ENCODE data around the gene ITPRID2. TPM values are rescaled to one million over a fixed set of nuclear protein-coding genes. Genes with fewer than 3 reads are reported as not detected.
A peak's percentile ranks its signal among the peaks of the same experiment; 100 is the strongest.

ITPRID2 gene
- polyA plus RNA-seq, 4 donors, result 39.4 to 108 (median 46.8) TPM

DNA sequence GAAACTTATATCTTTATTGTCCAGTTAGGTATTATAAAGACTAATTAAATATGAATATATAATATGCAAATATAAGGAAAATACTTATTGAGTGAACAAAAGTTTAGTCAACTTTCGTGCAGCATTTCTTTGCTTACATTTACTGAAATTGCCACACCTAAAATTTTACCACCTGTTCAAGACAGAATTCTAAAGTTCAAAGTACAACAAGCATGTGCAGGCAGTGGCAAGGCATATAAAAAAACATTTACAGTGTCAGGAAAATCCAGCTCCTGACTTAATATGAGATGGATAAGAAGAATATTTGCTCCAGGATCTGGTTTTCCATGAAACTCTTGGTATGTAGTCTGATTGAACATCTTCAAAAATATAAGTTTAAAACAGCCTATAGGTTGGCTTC lies 4.8 kb downstream of the ITPRID2 start:
- Histone ChIP-seq H3K27ac (ENCODE audit: low read depth in 1 of 3, low read length in 2 of 3) (peak overlapping the region in 1 of 3 donors; percentile 99), H3K9me3 (ENCODE audit: control insufficient read depth in 2 of 2, insufficient read depth in 1 of 2, low read depth in 1 of 2, low read length in 1 of 2) (no peaks in the 10 kb centered on the region), H3K4me1 (ENCODE audit: control insufficient read depth in 3 of 3, insufficient read depth in 2 of 3, low read depth in 1 of 3, low read length in 2 of 3) (peaks cover 0 to 11% (median 0%) of the 10 kb centered on the region in 3 donors), H3K27me3 (ENCODE audit: control insufficient read depth in 3 of 3, insufficient read depth in 3 of 3, low read length in 3 of 3) (no peaks in the 10 kb centered on the region), H3K36me3 (ENCODE audit: control insufficient read depth in 3 of 3, insufficient read depth in 2 of 3, low read depth in 1 of 3, low read length in 3 of 3) (peaks cover 2 to 6% (median 5%) of the 10 kb centered on the region in 3 donors), H3K4me3 (ENCODE audit: low read depth in 1 of 3, low read length in 3 of 3) (peak overlapping the region in 1 of 3 donors; percentile 10)
- DNase-seq (peak; percentile 81 to 83), FAIRE-seq (peak; percentile 19)
- WGBS, 3 donors, result 21 to 63% (median 33%) methylated on average over 1 of the region's 1 CpG

DNA sequence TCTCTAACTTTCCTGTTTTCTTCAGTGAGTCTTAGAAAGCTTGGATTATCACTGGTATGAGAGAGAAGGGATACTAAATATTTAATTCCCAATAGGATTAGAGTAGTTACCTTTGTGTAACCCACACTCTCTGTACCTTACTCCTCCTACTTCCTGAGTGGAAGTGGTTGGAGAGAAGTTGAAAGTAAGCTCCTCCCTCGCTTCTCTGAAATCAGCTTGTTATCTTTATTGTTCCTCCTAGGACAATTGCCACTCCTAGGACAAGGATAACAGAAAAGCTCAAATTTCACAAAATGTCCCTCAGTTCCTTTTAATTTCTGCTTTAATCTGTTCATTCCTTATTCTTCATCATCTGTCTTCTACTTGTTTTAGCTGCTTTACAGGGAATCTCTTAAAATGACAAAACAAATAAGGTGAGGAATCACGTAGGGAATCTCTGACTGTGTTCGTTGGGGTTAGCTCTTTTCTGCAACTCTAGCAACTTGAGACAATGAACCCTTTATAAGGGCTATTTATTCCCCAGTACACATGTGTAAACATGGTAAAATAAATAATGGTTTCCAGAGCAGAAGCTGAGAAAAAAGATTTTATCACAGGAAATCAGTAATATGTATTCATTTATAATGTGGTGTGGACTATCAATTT lies 8.6 kb downstream of the ITPRID2 start:
- Histone ChIP-seq H3K36me3 (ENCODE audit: control insufficient read depth in 3 of 3, insufficient read depth in 2 of 3, low read depth in 1 of 3, low read length in 3 of 3) (peaks cover 4 to 11% (median 9%) of the 10 kb centered on the region in 3 donors), H3K4me1 (ENCODE audit: control insufficient read depth in 3 of 3, insufficient read depth in 2 of 3, low read depth in 1 of 3, low read length in 2 of 3) (peaks cover 0 to 14% (median 0%) of the 10 kb centered on the region in 3 donors), H3K27me3 (ENCODE audit: control insufficient read depth in 3 of 3, insufficient read depth in 3 of 3, low read length in 3 of 3) (no peaks in the 10 kb centered on the region), H3K4me3 (ENCODE audit: low read depth in 1 of 3, low read length in 3 of 3) (no peak overlapping the region), H3K9me3 (ENCODE audit: control insufficient read depth in 2 of 2, insufficient read depth in 1 of 2, low read depth in 1 of 2, low read length in 1 of 2) (no peaks in the 10 kb centered on the region), H3K27ac (ENCODE audit: low read depth in 1 of 3, low read length in 2 of 3) (peak overlapping the region in 1 of 3 donors; percentile 16)
- no peak for FAIRE-seq
- WGBS, 3 donors, result 22 to 44% (median 40%) methylated on average over 3 of the region's 3 CpGs
- peak; percentile 31 to 55 for DNase-seq

DNA sequence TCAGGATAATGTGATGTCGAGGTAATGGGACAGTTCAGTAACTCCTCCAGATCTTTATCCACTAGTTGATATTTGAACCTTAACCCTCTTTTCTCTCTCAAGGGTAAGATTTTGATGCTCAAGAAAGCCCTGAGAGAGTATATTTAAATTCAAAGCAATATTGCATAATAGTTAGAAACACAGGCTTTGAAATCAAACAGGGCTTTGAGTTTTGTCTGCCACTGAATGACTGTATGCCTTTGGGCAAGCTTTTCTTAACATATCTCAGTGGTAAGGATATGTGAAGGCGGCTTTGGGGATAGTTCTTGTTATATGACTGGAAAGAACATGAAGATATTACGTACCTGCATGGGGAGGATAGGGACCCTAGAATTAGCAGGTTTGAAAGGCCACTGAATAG lies 11.1 kb downstream of the ITPRID2 start:
- H3K4me1 ChIP-seq (ENCODE audit: control insufficient read depth in 3 of 3, insufficient read depth in 2 of 3, low read depth in 1 of 3, low read length in 2 of 3), result peaks cover 0 to 14% (median 0%) of the 10 kb centered on the region in 3 donors
- H3K27me3 ChIP-seq (ENCODE audit: control insufficient read depth in 3 of 3, insufficient read depth in 3 of 3, low read length in 3 of 3), result no peaks in the 10 kb centered on the region
- no peak overlapping the region for H3K27ac ChIP-seq (ENCODE audit: low read depth in 1 of 3, low read length in 2 of 3)
- FAIRE-seq (no peak), DNase-seq (no peak)
- H3K4me3 ChIP-seq (ENCODE audit: low read depth in 1 of 3, low read length in 3 of 3), result no peak overlapping the region
- no peaks in the 10 kb centered on the region for H3K9me3 ChIP-seq (ENCODE audit: control insufficient read depth in 2 of 2, insufficient read depth in 1 of 2, low read depth in 1 of 2, low read length in 1 of 2)
- 73 to 87% (median 74%) methylated on average over 3 of the region's 3 CpGs for WGBS, 3 donors
- H3K36me3 ChIP-seq (ENCODE audit: control insufficient read depth in 3 of 3, insufficient read depth in 2 of 3, low read depth in 1 of 3, low read length in 3 of 3), result peaks cover 4 to 15% (median 11%) of the 10 kb centered on the region in 3 donors

DNA sequence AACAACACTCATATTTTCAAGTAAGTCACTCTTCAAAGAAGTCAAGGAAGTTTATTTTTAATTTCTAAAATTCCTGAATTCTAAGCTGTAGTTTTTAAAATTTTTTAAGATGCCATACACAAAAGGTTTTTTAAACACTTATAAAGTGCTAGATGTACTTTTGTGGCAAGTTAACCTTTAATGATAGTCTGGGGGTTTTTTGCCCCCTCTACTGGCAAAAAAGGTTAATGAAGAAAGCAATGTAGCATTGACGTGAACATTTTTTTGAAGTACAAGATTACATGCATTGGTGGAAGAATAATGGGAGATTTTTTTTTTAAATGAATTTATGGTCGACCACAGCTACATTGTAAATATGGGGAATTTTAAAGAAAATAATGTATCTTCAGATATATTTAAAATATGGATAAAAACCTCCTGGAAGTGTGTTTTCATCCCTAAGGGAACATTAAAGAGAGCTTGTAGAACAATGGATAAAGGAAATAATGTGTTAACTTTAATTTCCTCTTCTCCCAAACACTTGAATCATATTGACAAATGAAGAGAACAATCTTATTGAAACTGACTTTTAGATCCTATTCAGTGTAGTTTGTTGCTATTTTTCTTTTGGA lies 12.6 kb downstream of the ITPRID2 start:
- Histone ChIP-seq H3K27me3 (ENCODE audit: control insufficient read depth in 3 of 3, insufficient read depth in 3 of 3, low read length in 3 of 3) (no peaks in the 10 kb centered on the region), H3K9me3 (ENCODE audit: control insufficient read depth in 2 of 2, insufficient read depth in 1 of 2, low read depth in 1 of 2, low read length in 1 of 2) (no peaks in the 10 kb centered on the region), H3K27ac (ENCODE audit: low read depth in 1 of 3, low read length in 2 of 3) (no peak overlapping the region), H3K4me1 (ENCODE audit: control insufficient read depth in 3 of 3, insufficient read depth in 2 of 3, low read depth in 1 of 3, low read length in 2 of 3) (peaks cover 0 to 14% (median 0%) of the 10 kb centered on the region in 3 donors), H3K4me3 (ENCODE audit: low read depth in 1 of 3, low read length in 3 of 3) (no peak overlapping the region), H3K36me3 (ENCODE audit: control insufficient read depth in 3 of 3, insufficient read depth in 2 of 3, low read depth in 1 of 3, low read length in 3 of 3) (peaks cover 4 to 15% (median 9%) of the 10 kb centered on the region in 3 donors)
- DNase-seq, result peak; percentile 37 to 58
- WGBS, 3 donors, result 13 to 14% (median 13%) methylated on average over 2 of the region's 2 CpGs
- FAIRE-seq, result no peak

DNA sequence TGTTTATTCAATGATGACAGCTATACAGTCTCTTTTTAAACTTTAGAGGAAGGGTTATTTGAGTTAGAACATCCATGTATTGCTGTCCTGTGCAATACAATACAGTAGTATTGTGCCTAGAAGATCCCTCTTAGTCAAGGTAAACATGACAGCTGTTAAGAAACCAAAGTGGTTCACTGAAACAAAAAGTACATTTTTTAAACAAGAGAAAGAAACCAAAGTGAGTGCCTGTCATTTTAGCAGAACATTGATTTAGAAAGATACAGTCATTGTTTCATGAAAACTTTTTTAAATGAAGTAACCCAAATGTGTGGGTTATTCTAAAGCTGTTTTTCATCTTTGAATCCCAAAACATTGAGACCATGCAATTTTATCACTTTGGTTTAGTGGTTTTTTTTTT lies 15.5 kb downstream of the ITPRID2 start:
- Histone ChIP-seq H3K27me3 (ENCODE audit: control insufficient read depth in 3 of 3, insufficient read depth in 3 of 3, low read length in 3 of 3) (no peaks in the 10 kb centered on the region), H3K9me3 (ENCODE audit: control insufficient read depth in 2 of 2, insufficient read depth in 1 of 2, low read depth in 1 of 2, low read length in 1 of 2) (no peaks in the 10 kb centered on the region), H3K27ac (ENCODE audit: low read depth in 1 of 3, low read length in 2 of 3) (no peak overlapping the region), H3K4me1 (ENCODE audit: control insufficient read depth in 3 of 3, insufficient read depth in 2 of 3, low read depth in 1 of 3, low read length in 2 of 3) (peaks cover 3 to 13% (median 3%) of the 10 kb centered on the region in 3 donors), H3K4me3 (ENCODE audit: low read depth in 1 of 3, low read length in 3 of 3) (no peak overlapping the region), H3K36me3 (ENCODE audit: control insufficient read depth in 3 of 3, insufficient read depth in 2 of 3, low read depth in 1 of 3, low read length in 3 of 3) (peaks cover 2 to 13% (median 8%) of the 10 kb centered on the region in 3 donors)
- DNase-seq (no peak), FAIRE-seq (no peak)

DNA sequence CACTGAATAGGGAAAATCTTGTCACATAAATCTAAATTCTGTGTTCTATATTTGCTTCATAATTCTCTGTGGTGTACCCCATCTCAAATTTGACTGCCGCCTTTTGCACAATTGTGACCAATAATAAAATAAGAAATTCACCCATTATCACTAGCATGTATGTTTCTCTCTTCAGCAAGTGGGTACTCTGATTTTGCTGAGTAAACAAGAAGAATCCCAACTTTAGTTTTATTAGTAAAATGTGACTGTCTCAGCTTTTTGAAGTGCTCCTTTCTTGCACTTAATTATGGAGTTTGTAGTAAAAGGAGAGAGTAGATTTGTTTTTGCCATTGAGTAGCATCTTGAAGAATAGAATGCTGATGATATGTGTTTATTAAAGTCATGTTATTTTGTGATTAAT lies 16.1 kb downstream of the ITPRID2 start:
- H3K36me3 ChIP-seq (ENCODE audit: control insufficient read depth in 3 of 3, insufficient read depth in 2 of 3, low read depth in 1 of 3, low read length in 3 of 3), result peaks cover 2 to 13% (median 5%) of the 10 kb centered on the region in 3 donors
- no peaks in the 10 kb centered on the region for H3K27me3 ChIP-seq (ENCODE audit: control insufficient read depth in 3 of 3, insufficient read depth in 3 of 3, low read length in 3 of 3)
- H3K9me3 ChIP-seq (ENCODE audit: control insufficient read depth in 2 of 2, insufficient read depth in 1 of 2, low read depth in 1 of 2, low read length in 1 of 2), result no peaks in the 10 kb centered on the region
- no peak overlapping the region for H3K27ac ChIP-seq (ENCODE audit: low read depth in 1 of 3, low read length in 2 of 3)
- no peak for DNase-seq
- no peak for FAIRE-seq
- 90 to 97% (median 92%) methylated on average over 1 of the region's 1 CpG for WGBS, 3 donors
- peaks cover 3 to 11% (median 3%) of the 10 kb centered on the region in 3 donors for H3K4me1 ChIP-seq (ENCODE audit: control insufficient read depth in 3 of 3, insufficient read depth in 2 of 3, low read depth in 1 of 3, low read length in 2 of 3)
- no peak overlapping the region for H3K4me3 ChIP-seq (ENCODE audit: low read depth in 1 of 3, low read length in 3 of 3)

DNA sequence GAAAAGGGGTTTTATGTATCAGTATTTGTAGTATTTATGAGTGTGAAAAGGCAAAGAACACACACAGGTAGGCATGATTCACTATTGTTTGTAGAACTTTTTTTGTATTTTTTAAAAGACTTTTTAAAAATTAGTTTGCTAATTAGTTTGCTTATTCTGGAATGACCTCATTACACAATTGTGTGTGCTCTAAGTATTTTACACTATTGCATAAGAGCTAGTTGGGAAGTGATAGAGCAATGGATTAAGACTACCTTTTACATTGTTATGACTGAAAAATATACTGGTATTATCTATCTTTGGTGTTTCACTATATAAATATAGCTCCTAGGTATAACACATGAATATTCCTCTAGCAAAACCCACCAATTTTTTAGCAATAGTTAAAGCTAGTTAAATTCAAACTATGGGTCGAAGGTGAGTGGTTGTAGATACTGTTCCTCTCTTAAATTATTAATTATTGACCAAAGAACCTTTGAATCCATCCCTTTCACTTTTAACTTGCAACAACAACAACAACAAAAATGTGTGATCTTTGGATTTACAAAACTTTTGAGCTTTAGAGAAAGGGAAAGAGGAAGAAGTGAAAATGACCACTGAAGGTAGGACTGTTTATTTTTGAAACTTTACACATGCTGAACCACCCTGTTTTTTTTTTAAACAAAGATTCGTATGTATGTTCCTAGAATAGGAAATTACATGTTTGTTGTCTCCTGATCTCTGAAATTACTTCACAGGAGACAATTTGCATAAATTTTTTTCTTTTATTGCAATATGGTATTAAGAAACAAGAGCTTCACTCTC lies 18.7 kb downstream of the ITPRID2 start:
- peak; percentile 83 for FAIRE-seq

DNA sequence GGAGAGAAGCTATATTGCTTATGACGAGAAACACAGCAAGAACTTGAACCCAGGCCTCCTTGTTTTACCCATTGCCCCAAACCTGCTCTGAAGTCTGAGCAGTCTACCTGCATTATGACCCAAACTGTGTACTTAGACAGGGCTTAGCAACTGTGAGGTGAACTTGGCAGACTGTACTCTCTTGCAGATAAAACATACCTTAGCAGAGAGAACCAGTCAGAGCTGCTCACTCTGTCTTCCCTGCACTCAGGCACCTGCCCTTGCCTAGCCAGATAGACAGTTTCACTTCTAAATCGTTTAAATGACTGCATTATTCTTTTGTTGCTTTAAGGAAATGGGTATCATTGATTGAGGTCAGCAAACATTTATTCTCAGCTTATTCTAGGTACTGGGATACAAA lies 20.3 kb downstream of the ITPRID2 start:
- Histone ChIP-seq H3K27me3 (ENCODE audit: control insufficient read depth in 3 of 3, insufficient read depth in 3 of 3, low read length in 3 of 3) (no peaks in the 10 kb centered on the region), H3K4me3 (ENCODE audit: low read depth in 1 of 3, low read length in 3 of 3) (no peak overlapping the region), H3K9me3 (ENCODE audit: control insufficient read depth in 2 of 2, insufficient read depth in 1 of 2, low read depth in 1 of 2, low read length in 1 of 2) (no peaks in the 10 kb centered on the region), H3K27ac (ENCODE audit: low read depth in 1 of 3, low read length in 2 of 3) (peak overlapping the region in 2 of 3 donors; percentile 34 to 55), H3K4me1 (ENCODE audit: control insufficient read depth in 3 of 3, insufficient read depth in 2 of 3, low read depth in 1 of 3, low read length in 2 of 3) (peaks cover 3 to 9% (median 3%) of the 10 kb centered on the region in 3 donors), H3K36me3 (ENCODE audit: control insufficient read depth in 3 of 3, insufficient read depth in 2 of 3, low read depth in 1 of 3, low read length in 3 of 3) (peaks cover 13 to 21% (median 14%) of the 10 kb centered on the region in 3 donors)
- FAIRE-seq (no peak), DNase-seq (peak; percentile 33 to 67)
- 20 to 43% (median 34%) methylated on average over 2 of the region's 2 CpGs for WGBS, 3 donors

More for the DNA sequence above, 18.7 kb downstream of the ITPRID2 start:
- Histone ChIP-seq H3K4me3 (ENCODE audit: low read depth in 1 of 3, low read length in 3 of 3) (no peak overlapping the region), H3K36me3 (ENCODE audit: control insufficient read depth in 3 of 3, insufficient read depth in 2 of 3, low read depth in 1 of 3, low read length in 3 of 3) (peaks cover 5 to 13% (median 10%) of the 10 kb centered on the region in 3 donors), H3K27ac (ENCODE audit: low read depth in 1 of 3, low read length in 2 of 3) (no peak overlapping the region), H3K27me3 (ENCODE audit: control insufficient read depth in 3 of 3, insufficient read depth in 3 of 3, low read length in 3 of 3) (no peaks in the 10 kb centered on the region), H3K9me3 (ENCODE audit: control insufficient read depth in 2 of 2, insufficient read depth in 1 of 2, low read depth in 1 of 2, low read length in 1 of 2) (no peaks in the 10 kb centered on the region), H3K4me1 (ENCODE audit: control insufficient read depth in 3 of 3, insufficient read depth in 2 of 3, low read depth in 1 of 3, low read length in 2 of 3) (peaks cover 3 to 9% (median 3%) of the 10 kb centered on the region in 3 donors)
- peak in 1 of 2 donors; percentile 34 for DNase-seq
- WGBS, 3 donors, result 19 to 45% (median 34%) methylated on average over 2 of the region's 2 CpGs

All from small intestine (tissue), 7 donors.